NB4 (cell line): Measurements from ENCODE around the gene NCF4.

ENCODE experiments used
- CTCF ChIP-seq: IDR thresholded peaks from one replicate; pipeline ENCODE4 v1.5.1; 2012; ENCODE audit warnings: low read depth, low read length
- POLR2A ChIP-seq: IDR thresholded peaks from 2 replicates; pipeline ENCODE4 v1.6.1; 2011; ENCODE audit warnings: mild to moderate bottlenecking; ENCODE audit not compliant: insufficient read length; ENCODE audit errors: extremely low read depth

DNA sequence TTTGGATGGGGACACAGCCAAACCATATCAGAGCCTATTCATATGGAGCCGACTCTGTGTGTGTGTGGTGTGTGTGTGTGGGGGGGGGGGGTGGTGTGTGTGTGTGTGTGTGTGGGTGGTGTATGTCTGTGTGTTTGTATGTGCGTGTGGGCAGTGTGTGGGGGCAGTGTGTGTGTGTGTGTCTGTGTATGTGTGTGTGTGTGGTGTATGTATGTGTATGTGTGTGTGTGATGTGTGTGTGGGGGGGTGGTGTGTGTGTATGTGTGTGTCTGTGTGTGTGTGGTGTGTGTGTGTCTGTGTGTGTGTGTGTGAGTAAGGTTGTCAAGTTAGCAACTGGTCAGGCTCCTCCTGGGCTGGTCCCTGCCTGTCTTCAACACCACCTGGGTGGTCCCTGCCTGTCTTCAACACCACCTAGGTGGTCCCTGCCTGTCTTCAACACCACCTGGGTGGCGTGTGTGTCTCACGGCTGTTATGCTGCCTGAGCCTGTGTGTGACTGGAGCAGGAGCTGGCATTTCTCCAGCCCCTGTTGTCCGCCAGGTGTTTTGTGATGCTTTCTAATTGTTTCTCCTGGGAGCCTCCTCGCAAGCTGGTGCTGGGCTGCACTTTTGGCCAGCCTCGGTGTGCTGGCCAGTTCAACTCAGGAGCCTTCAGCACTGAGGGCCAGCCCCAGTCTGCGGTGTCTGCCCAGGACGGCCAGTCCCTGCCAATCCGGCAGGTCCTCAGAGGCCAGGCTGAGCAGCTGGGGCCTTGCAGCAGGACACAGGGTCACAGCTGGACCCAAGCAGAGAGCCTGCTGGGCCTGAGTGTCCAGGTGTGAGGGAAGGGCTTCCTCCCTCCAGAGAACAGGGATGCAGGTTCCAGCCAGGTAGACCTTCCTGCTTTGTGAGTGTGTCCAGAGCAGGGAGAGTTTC is 22.4 kb upstream of the NCF4 start:
- TF ChIP-seq CTCF (no peak), POLR2A (no peak)
